A673 (cell line): ENCODE data around the gene FCMR.

Experiments
- CTCF ChIP-seq: fragments of 300-800, 200-600 bp; sonication (generic); conservative IDR thresholded peaks from 2 replicates; pipeline ENCODE4 v1.5.1; 2017; ENCODE audit warnings: low read depth, mild to moderate bottlenecking, antibody characterized with exemption, low read length, moderate library complexity, mixed read lengths
- EZH2 ChIP-seq: fragments of 200-600 bp; sonication (generic); IDR thresholded peaks from 2 replicates; pipeline ENCODE4 v1.6.1; 2017; ENCODE audit warnings: borderline replicate concordance, low read depth, mild to moderate bottlenecking, mixed read lengths, antibody characterized with exemption, low read length; ENCODE audit not compliant: poor library complexity, severe bottlenecking

- TF ChIP-seq CTCF (no peak), EZH2 (no peak)
Measured at GRCh38 chr1:206962272-206962671, 40.5 kb upstream of the FCMR start.
